HS-27A (cell line): ENCODE data around the gene IL1RAPL2.
"Not testable (repeated sequence)": the region's sequence is repeated elsewhere in the genome, so short reads cannot be mapped to it uniquely, and the experiment has no call there.

Experiments
- DNase-seq: peaks from one replicate; pipeline ENCODE4 v3.0.0-alpha.2; 2012; ENCODE audit warnings: low read depth, missing footprints

IL1RAPL2 gene

GRCh38 chrX:105610411-105610810 is 1044.4 kb downstream of the IL1RAPL2 start:
- no peak for DNase-seq

GRCh38 chrX:105618393-105619101 is 1052.5 kb downstream of the IL1RAPL2 start:
- no peak for DNase-seq

- no peak for DNase-seq
Measured at GRCh38 chrX:105634180-105634579, 1068.2 kb downstream of the IL1RAPL2 start.

GRCh38 chrX:105635794-105636193 is 1069.8 kb downstream of the IL1RAPL2 start:
- no peak for DNase-seq

GRCh38 chrX:105636667-105637066 is 1070.7 kb downstream of the IL1RAPL2 start:
- no peak for DNase-seq

- DNase-seq: no peak
Measured at GRCh38 chrX:105645667-105646357, 1079.8 kb downstream of the IL1RAPL2 start.

GRCh38 chrX:105646592-105647372 is 1080.8 kb downstream of the IL1RAPL2 start:
- no peak for DNase-seq

- DNase-seq: no peak
Measured at GRCh38 chrX:105647749-105648148, 1081.8 kb downstream of the IL1RAPL2 start.

- no peak for DNase-seq
Measured at GRCh38 chrX:105648732-105649131, 1082.7 kb downstream of the IL1RAPL2 start.

- no peak for DNase-seq
Measured at GRCh38 chrX:105650577-105650976, 1084.6 kb downstream of the IL1RAPL2 start.

GRCh38 chrX:105650986-105651385 is 1085.0 kb downstream of the IL1RAPL2 start:
- DNase-seq: no peak

- peak; percentile 22 for DNase-seq
Measured at GRCh38 chrX:105653891-105654290, 1087.9 kb downstream of the IL1RAPL2 start.

GRCh38 chrX:105658136-105658535 is 1092.1 kb downstream of the IL1RAPL2 start:
- DNase-seq: peak; percentile 22

- no peak for DNase-seq
Measured at GRCh38 chrX:105662248-105662647, 1096.2 kb downstream of the IL1RAPL2 start.

- no peak for DNase-seq
Measured at GRCh38 chrX:105664243-105664642, 1098.2 kb downstream of the IL1RAPL2 start.

GRCh38 chrX:105684288-105684687 is 1118.3 kb downstream of the IL1RAPL2 start:
- DNase-seq: not testable (repeated sequence)

- no peak for DNase-seq
Measured at GRCh38 chrX:105694839-105695238, 1128.8 kb downstream of the IL1RAPL2 start.

GRCh38 chrX:105695451-105695850 is 1129.5 kb downstream of the IL1RAPL2 start:
- DNase-seq: peak; percentile 1

GRCh38 chrX:105696870-105697269 is 1130.9 kb downstream of the IL1RAPL2 start:
- no peak for DNase-seq

GRCh38 chrX:105697984-105698781 is 1132.2 kb downstream of the IL1RAPL2 start:
- DNase-seq: peak; percentile 2

GRCh38 chrX:105700331-105700730 is 1134.3 kb downstream of the IL1RAPL2 start:
- DNase-seq: no peak
